ENCODE results near the gene CLIC3. TPM values are rescaled to one million over a fixed set of nuclear protein-coding genes. Genes with fewer than 3 reads are reported as not detected.

The CLIC3 gene
- total RNA-seq, 4 donors from 2014 or later, result 2.5 to 3.8 TPM; not detected in 2

GRCh38 chr9:137000177-137000930 lies 4.0 kb upstream of the CLIC3 start:
- in situ Hi-C loops (cut with MboI; ENCODE audit: low pct_ligation_motif_present in 1 of 4, low pct_unique_long_range_greater_than_20kb in 1 of 4, low sequenced_read_pairs in 3 of 4) (no loop called here), intact Hi-C loops (cut with DNase I; ENCODE audit: low total_unique reads) (no loop called here)
- Histone ChIP-seq H3K27me3 (peaks cover 11% of the 10 kb centered on the region), H3K4me1 (peaks cover 21 to 31% (median 23%) of the 10 kb centered on the region in 4 donors), H3K36me3 (no peaks in the 10 kb centered on the region), H3K27ac (peak overlapping the region in 3 of 4 donors; percentile 42 to 61 (median 57)), H3K4me3 (no peak overlapping the region), H3K9me3 (no peaks in the 10 kb centered on the region)
- TF ChIP-seq EP300 (IDR thresholded peaks at IDR 0.05; ENCODE audit: low read depth), result no peak
- 46 to 56% methylated on average over 4 to 8 of the region's 10 CpGs for WGBS, 2 donors (ENCODE audit: low coverage in 1 of 2)
- no peak for DNase-seq

GRCh38 chr9:136997830-136998234 lies 1.5 kb upstream of the CLIC3 start:
- in situ Hi-C loops (cut with MboI; ENCODE audit: low pct_ligation_motif_present in 1 of 4, low pct_unique_long_range_greater_than_20kb in 1 of 4, low sequenced_read_pairs in 3 of 4) (no loop called here), intact Hi-C loops (cut with DNase I; ENCODE audit: low total_unique reads) (no loop called here)
- Histone ChIP-seq H3K27me3 (peaks cover 24% of the 10 kb centered on the region), H3K9me3 (no peaks in the 10 kb centered on the region), H3K4me1 (peaks cover 28 to 56% (median 41%) of the 10 kb centered on the region in 4 donors), H3K4me3 (no peak overlapping the region), H3K27ac (peak overlapping the region in 3 of 4 donors; percentile 52 to 60 (median 52)), H3K36me3 (no peaks in the 10 kb centered on the region)
- 47 to 52% methylated on average over 9 to 18 of the region's 18 CpGs for whole genome bisulfite sequencing, 2 donors (ENCODE audit: low coverage in 1 of 2)
- DNase-seq, result peak; percentile 46
- TF ChIP-seq POLR2A (IDR thresholded peaks at IDR 0.05) (no peak), CTCF (IDR thresholded peaks at IDR 0.05) (no peak), EP300 (IDR thresholded peaks at IDR 0.05; ENCODE audit: low read depth) (no peak), POLR2AphosphoS5 (IDR thresholded peaks at IDR 0.05) (no peak)

GRCh38 chr9:136997371-136997770 lies 1.0 kb upstream of the CLIC3 start:
- peaks cover 24% of the 10 kb centered on the region for H3K27me3 ChIP-seq
- peaks cover 30 to 60% (median 45%) of the 10 kb centered on the region in 4 donors for H3K4me1 ChIP-seq
- H3K4me3 ChIP-seq, result peak overlapping the region in 1 of 4 donors; percentile 19
- peak overlapping the region in 3 of 4 donors; percentile 52 to 60 (median 52) for H3K27ac ChIP-seq
- H3K9me3 ChIP-seq, result no peaks in the 10 kb centered on the region
- in situ Hi-C loops (cut with MboI; ENCODE audit: low pct_ligation_motif_present in 1 of 4, low pct_unique_long_range_greater_than_20kb in 1 of 4, low sequenced_read_pairs in 3 of 4) (no loop called here), intact Hi-C loops (cut with DNase I; ENCODE audit: low total_unique reads) (no loop called here)
- no peak for DNase-seq
- H3K36me3 ChIP-seq, result no peaks in the 10 kb centered on the region
- WGBS, 2 donors (ENCODE audit: low coverage in 1 of 2), result 61% methylated on average over 10 of the region's 10 CpGs; no CpG with 5 or more reads in 1 of the 2 donors
- TF ChIP-seq CTCF (IDR thresholded peaks at IDR 0.05) (no peak), POLR2AphosphoS5 (IDR thresholded peaks at IDR 0.05) (no peak)

- Histone ChIP-seq H3K9me3 (no peaks in the 10 kb centered on the region), H3K4me1 (peaks cover 30 to 64% (median 49%) of the 10 kb centered on the region in 4 donors), H3K4me3 (peak overlapping the region in 2 of 4 donors; percentile 18 to 19), H3K27ac (peak overlapping the region; percentile 7 to 60 (median 52)), H3K36me3 (no peaks in the 10 kb centered on the region), H3K27me3 (peaks cover 24% of the 10 kb centered on the region)
- 11% methylated on average over 3 of the region's 12 CpGs; no CpG with 5 or more reads in 1 of the 2 donors for WGBS, 2 donors (ENCODE audit: low coverage in 1 of 2)
- no peak for DNase-seq
- no peak for TF ChIP-seq CTCF (IDR thresholded peaks at IDR 0.05)
- TF ChIP-seq POLR2A (IDR thresholded peaks at IDR 0.05), result no peak
- TF ChIP-seq EP300 (IDR thresholded peaks at IDR 0.05; ENCODE audit: low read depth), result no peak
- TF ChIP-seq POLR2AphosphoS5 (IDR thresholded peaks at IDR 0.05), result no peak
- in situ Hi-C loops (cut with MboI; ENCODE audit: low pct_ligation_motif_present in 1 of 4, low pct_unique_long_range_greater_than_20kb in 1 of 4, low sequenced_read_pairs in 3 of 4), result no loop called here
- intact Hi-C loops (cut with DNase I; ENCODE audit: low total_unique reads), result no loop called here
Observed at GRCh38 chr9:136995772-136996311, 526 bp downstream of the CLIC3 start.
